IgD-negative memory B cell (primary cell): ENCODE results near the gene MYOM3. TPM values are rescaled to one million over a fixed set of nuclear protein-coding genes. Genes with fewer than 3 reads are reported as not detected.

Experiments used
- H3K27ac Mint-ChIP-seq, 3 donors: one replicate each; pipeline ENCODE4 v1.8.0; 2020 to 2022; ENCODE audit warnings: mild to moderate bottlenecking in 3 of 3, mixed read lengths in 3 of 3, moderate library complexity in 1 of 3
- H3K27me3 Mint-ChIP-seq: one replicate; pipeline ENCODE4 v1.8.0; 2021; ENCODE audit warnings: mixed read lengths
- H3K36me3 Mint-ChIP-seq: one replicate; pipeline ENCODE4 v1.8.0; 2020; ENCODE audit warnings: mild to moderate bottlenecking, mixed read lengths
- H3K4me1 Mint-ChIP-seq, 3 donors: one replicate each; pipeline ENCODE4 v1.8.0; 2020 to 2022; ENCODE audit warnings: mixed read lengths in 3 of 3, mild to moderate bottlenecking in 1 of 3
- H3K4me3 Mint-ChIP-seq, 4 donors: one replicate each; pipeline ENCODE4 v1.8.0; 2020 to 2022; ENCODE audit warnings: mild to moderate bottlenecking in 4 of 4, mixed read lengths in 4 of 4, moderate library complexity in 3 of 4
- H3K9me3 Mint-ChIP-seq, 3 donors: one replicate each; pipeline ENCODE4 v1.8.0; 2020 to 2021; ENCODE audit warnings: mixed read lengths in 3 of 3, mild to moderate bottlenecking in 1 of 3
- polyA plus RNA-seq: library from polyadenylated mRNA; unstranded; fragments of 300-500 nt; fragmentation: Illumina TruSeq; gene quantifications from one replicate; pipeline ENCODE4 v1.2.3, GENCODE V29; 2021

Gene MYOM3
- not detected for polyA plus RNA-seq

- Mint-ChIP-seq H3K4me1 (peaks cover 0 to 4% (median 2%) of the 10 kb centered on the region in 3 donors), H3K9me3 (no peaks in the 10 kb centered on the region), H3K27me3 (peaks cover 29% of the 10 kb centered on the region), H3K36me3 (no peaks in the 10 kb centered on the region), H3K27ac (no peak within 1 kb of the TSS), H3K4me3 (peak within 1 kb of the TSS in 1 of 4 donors; percentile 41)
These were observed at the start of gene MYOM3 for GRCh38 chr1:24111996-24112779. MYOM3 (minus strand) TSS chr1:24112135; CDS start chr1:24108636, 3,499 bp downstream.

- Mint-ChIP-seq H3K4me3 (peak overlapping the region in 1 of 4 donors; percentile 63), H3K27ac (no peak overlapping the region), H3K27me3 (no peaks in the 10 kb centered on the region), H3K36me3 (peaks cover 6% of the 10 kb centered on the region), H3K9me3 (peaks cover 0 to 1% (median 0%) of the 10 kb centered on the region in 3 donors), H3K4me1 (peaks cover 0 to 5% (median 3%) of the 10 kb centered on the region in 3 donors)
These were observed 49.3 kb upstream of the MYOM3 start for GRCh38 chr1:24161270-24161669.

GRCh38 chr1:24159366-24159765 lies 47.4 kb upstream of the MYOM3 start:
- H3K27ac Mint-ChIP-seq = peak overlapping the region in 1 of 3 donors; percentile 72
- H3K4me3 Mint-ChIP-seq = no peak overlapping the region
- H3K36me3 Mint-ChIP-seq = peaks cover 9% of the 10 kb centered on the region
- H3K9me3 Mint-ChIP-seq = peaks cover 0 to 1% (median 0%) of the 10 kb centered on the region in 3 donors
- H3K4me1 Mint-ChIP-seq = peaks cover 6 to 11% (median 10%) of the 10 kb centered on the region in 3 donors
- no peaks in the 10 kb centered on the region for H3K27me3 Mint-ChIP-seq

- H3K36me3 Mint-ChIP-seq = peaks cover 9% of the 10 kb centered on the region
- peaks cover 6 to 9% (median 9%) of the 10 kb centered on the region in 3 donors for H3K4me1 Mint-ChIP-seq
- no peak overlapping the region for H3K4me3 Mint-ChIP-seq
- H3K27me3 Mint-ChIP-seq = no peaks in the 10 kb centered on the region
- H3K9me3 Mint-ChIP-seq = peaks cover 0 to 1% (median 0%) of the 10 kb centered on the region in 3 donors
- peak overlapping the region in 1 of 3 donors; percentile 31 for H3K27ac Mint-ChIP-seq
These were observed 46.1 kb upstream of the MYOM3 start for GRCh38 chr1:24157918-24158481.

GRCh38 chr1:24156542-24157260 lies 44.8 kb upstream of the MYOM3 start:
- H3K4me3 Mint-ChIP-seq = no peak overlapping the region
- peaks cover 6 to 7% (median 6%) of the 10 kb centered on the region in 3 donors for H3K4me1 Mint-ChIP-seq
- no peak overlapping the region for H3K27ac Mint-ChIP-seq
- peaks cover 1% of the 10 kb centered on the region for H3K27me3 Mint-ChIP-seq
- peaks cover 0 to 1% (median 0%) of the 10 kb centered on the region in 3 donors for H3K9me3 Mint-ChIP-seq
- H3K36me3 Mint-ChIP-seq = peaks cover 9% of the 10 kb centered on the region

- peaks cover 0 to 1% (median 0%) of the 10 kb centered on the region in 3 donors for H3K9me3 Mint-ChIP-seq
- peak overlapping the region in 2 of 3 donors; percentile 41 to 89 for H3K27ac Mint-ChIP-seq
- peaks cover 9 to 20% (median 16%) of the 10 kb centered on the region in 3 donors for H3K4me1 Mint-ChIP-seq
- peak overlapping the region in 1 of 4 donors; percentile 41 for H3K4me3 Mint-ChIP-seq
- peaks cover 9% of the 10 kb centered on the region for H3K27me3 Mint-ChIP-seq
- H3K36me3 Mint-ChIP-seq = peaks cover 9% of the 10 kb centered on the region
These were observed 43.3 kb upstream of the MYOM3 start for GRCh38 chr1:24155011-24155782.

- Mint-ChIP-seq H3K4me3 (no peak overlapping the region), H3K27ac (no peak overlapping the region), H3K4me1 (peaks cover 9 to 20% (median 18%) of the 10 kb centered on the region in 3 donors), H3K9me3 (peaks cover 0 to 1% (median 0%) of the 10 kb centered on the region in 3 donors), H3K36me3 (peaks cover 9% of the 10 kb centered on the region), H3K27me3 (peaks cover 13% of the 10 kb centered on the region)
These were observed 42.3 kb upstream of the MYOM3 start for GRCh38 chr1:24154215-24154614.

GRCh38 chr1:24152631-24153494 lies 40.9 kb upstream of the MYOM3 start:
- peaks cover 8% of the 10 kb centered on the region for H3K36me3 Mint-ChIP-seq

GRCh38 chr1:24151175-24151533 lies 39.2 kb upstream of the MYOM3 start:
- H3K4me3 Mint-ChIP-seq = peak overlapping the region; percentile 44 to 91 (median 64)
- peaks cover 2% of the 10 kb centered on the region for H3K36me3 Mint-ChIP-seq
- peaks cover 9 to 20% (median 18%) of the 10 kb centered on the region in 3 donors for H3K4me1 Mint-ChIP-seq
- H3K9me3 Mint-ChIP-seq = no peaks in the 10 kb centered on the region
- H3K27me3 Mint-ChIP-seq = peaks cover 13% of the 10 kb centered on the region
- no peak overlapping the region for H3K27ac Mint-ChIP-seq

More at GRCh38 chr1:24152631-24153494, 40.9 kb upstream of the MYOM3 start:
- Mint-ChIP-seq H3K27ac (no peak overlapping the region), H3K27me3 (peaks cover 13% of the 10 kb centered on the region), H3K9me3 (no peaks in the 10 kb centered on the region), H3K4me1 (peaks cover 9 to 20% (median 18%) of the 10 kb centered on the region in 3 donors), H3K4me3 (peak overlapping the region in 1 of 4 donors; percentile 49)

- H3K27me3 Mint-ChIP-seq = peaks cover 13% of the 10 kb centered on the region
- no peak overlapping the region for H3K27ac Mint-ChIP-seq
- H3K4me1 Mint-ChIP-seq = peaks cover 9 to 20% (median 18%) of the 10 kb centered on the region in 3 donors
- no peaks in the 10 kb centered on the region for H3K9me3 Mint-ChIP-seq
- H3K36me3 Mint-ChIP-seq = no peaks in the 10 kb centered on the region
- peak overlapping the region; percentile 44 to 91 (median 64) for H3K4me3 Mint-ChIP-seq
These were observed 38.6 kb upstream of the MYOM3 start for GRCh38 chr1:24150234-24151174.

- H3K27ac Mint-ChIP-seq = no peak overlapping the region
- H3K4me3 Mint-ChIP-seq = no peak overlapping the region
- peaks cover 3 to 15% (median 13%) of the 10 kb centered on the region in 3 donors for H3K4me1 Mint-ChIP-seq
- no peaks in the 10 kb centered on the region for H3K9me3 Mint-ChIP-seq
- H3K36me3 Mint-ChIP-seq = no peaks in the 10 kb centered on the region
- peaks cover 13% of the 10 kb centered on the region for H3K27me3 Mint-ChIP-seq
These were observed 37.9 kb upstream of the MYOM3 start for GRCh38 chr1:24149866-24150233.

GRCh38 chr1:24147816-24148215 lies 35.9 kb upstream of the MYOM3 start:
- H3K9me3 Mint-ChIP-seq = no peaks in the 10 kb centered on the region

GRCh38 chr1:24147194-24147593 lies 35.3 kb upstream of the MYOM3 start:
- Mint-ChIP-seq H3K27ac (no peak overlapping the region), H3K36me3 (no peaks in the 10 kb centered on the region), H3K4me1 (peaks cover 7 to 14% (median 14%) of the 10 kb centered on the region in 3 donors), H3K4me3 (no peak overlapping the region), H3K9me3 (no peaks in the 10 kb centered on the region), H3K27me3 (peaks cover 16% of the 10 kb centered on the region)

More at GRCh38 chr1:24147816-24148215, 35.9 kb upstream of the MYOM3 start:
- Mint-ChIP-seq H3K4me3 (no peak overlapping the region), H3K36me3 (no peaks in the 10 kb centered on the region), H3K27me3 (peaks cover 16% of the 10 kb centered on the region), H3K27ac (no peak overlapping the region), H3K4me1 (peaks cover 7 to 14% (median 14%) of the 10 kb centered on the region in 3 donors)
